HG03469 (cell line): ENCODE results near the gene CT47A1.
"Not testable (repeated sequence)": the region's sequence is repeated elsewhere in the genome, so short reads cannot be mapped to it uniquely, and the experiment has no call there.

Source experiments
- ATAC-seq: cut with Tn5 transposase; IDR thresholded peaks from one replicate; pipeline ENCODE4 v1.9.1; 2021; ENCODE audit warnings: mild to moderate bottlenecking, moderate library complexity, moderate number of reproducible peaks; ENCODE audit not compliant: unreplicated experiment

The CT47A1 gene

DNA sequence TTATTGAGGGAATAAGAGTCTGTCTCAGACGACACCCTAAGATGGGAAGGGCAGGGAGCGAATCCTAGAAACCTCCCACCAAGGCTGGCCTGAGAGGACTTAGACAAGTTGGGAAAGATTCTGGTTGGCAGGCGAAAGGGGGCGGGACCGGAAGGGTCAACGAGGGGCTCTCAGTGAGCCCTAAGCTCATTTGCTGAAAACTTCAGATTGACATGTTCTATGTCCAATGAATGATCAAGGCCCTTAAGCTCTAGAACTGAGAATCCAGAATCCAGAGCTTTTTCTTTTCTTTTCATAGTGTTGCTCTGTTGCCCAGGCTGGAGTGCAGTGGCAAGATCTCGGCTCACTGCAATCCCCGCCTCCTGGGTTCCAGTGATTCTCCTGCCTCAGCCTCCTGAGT, at the start of gene CT47A1:
CT47A1 (minus strand) TSS at position 101 of the 400 bp plus-strand sequence. CDS start 231 bp downstream, outside the sequence.
- ATAC-seq = not testable (repeated sequence)

DNA sequence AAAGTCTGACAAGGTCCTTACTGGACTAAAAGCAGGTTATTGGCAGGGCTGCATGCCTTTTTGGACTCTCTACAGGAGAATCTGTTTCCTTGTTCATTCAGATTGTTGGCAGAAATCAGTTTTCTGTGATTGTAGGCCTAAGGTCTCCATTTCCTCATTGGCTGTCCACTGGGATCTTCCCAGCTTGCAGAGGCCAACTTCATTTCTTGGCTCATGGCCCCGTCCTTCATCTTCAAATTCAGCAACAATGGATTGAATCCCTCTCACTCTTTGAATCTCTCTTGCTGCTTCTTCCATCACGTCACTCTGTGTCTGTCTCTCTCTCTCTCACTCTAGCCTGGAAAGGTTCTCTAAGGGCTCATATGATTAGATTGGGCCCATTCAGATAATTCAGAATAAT, 47.0 kb upstream of the CT47A1 start:
- no peak for ATAC-seq

DNA sequence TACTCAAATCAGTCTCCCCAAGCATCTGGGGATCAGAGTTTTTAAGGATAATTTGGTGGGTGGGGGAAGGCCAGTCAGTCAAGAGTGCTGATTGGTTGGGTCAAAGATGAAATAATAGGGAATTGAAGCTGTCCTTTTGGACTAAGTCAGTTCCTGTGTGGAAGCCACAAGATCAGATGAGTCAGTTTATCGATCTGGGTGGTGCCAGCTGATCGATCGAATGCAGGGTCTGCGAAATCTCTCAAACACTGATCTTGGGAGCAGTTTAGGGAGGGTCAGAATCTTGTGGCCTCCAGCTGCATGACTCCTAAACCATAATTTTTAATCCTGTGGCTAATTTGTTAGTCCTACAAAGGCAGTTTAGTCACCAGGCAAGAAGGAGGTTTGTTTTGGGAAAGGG, 44.5 kb upstream of the CT47A1 start:
- ATAC-seq = no peak

DNA sequence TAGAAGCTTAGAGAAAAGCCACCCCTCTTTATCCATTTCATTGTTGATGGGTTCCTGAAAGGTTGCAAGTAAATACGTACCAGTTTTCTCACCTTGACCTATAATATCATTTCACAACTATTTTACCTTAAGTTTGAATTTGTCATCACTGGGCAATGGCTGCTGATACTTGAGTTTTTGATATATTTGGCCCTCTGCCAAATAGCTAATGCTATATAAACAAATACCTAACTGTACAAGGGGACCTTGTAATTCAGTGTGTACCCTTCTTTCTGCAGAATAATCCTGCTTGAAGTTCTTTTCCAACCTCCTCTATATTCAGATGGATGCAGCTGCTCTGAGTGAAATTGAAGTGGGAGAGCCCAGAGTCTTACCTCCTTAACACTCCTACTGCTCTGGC, 42.9 kb upstream of the CT47A1 start:
- no peak for ATAC-seq

DNA sequence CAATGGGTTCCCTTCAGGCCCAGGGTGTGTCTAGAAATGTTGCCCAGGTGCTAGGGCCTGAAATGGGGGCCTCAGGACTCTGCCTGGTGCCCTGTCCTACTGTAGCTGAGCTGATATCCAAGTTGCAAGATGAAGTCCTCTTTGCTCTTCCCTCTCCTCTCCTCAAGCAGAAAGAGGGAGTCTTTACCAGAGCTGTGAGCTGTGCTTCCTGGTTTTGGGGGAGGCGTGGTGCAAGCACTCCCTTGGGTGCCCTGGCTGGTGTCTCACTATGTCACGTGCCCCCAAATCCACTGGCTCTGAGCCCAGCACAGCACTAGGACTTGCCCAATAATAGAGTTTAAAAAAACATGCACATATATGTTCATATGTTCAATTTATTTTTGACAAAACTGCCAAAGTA, 29.3 kb upstream of the CT47A1 start:
- no peak for ATAC-seq

DNA sequence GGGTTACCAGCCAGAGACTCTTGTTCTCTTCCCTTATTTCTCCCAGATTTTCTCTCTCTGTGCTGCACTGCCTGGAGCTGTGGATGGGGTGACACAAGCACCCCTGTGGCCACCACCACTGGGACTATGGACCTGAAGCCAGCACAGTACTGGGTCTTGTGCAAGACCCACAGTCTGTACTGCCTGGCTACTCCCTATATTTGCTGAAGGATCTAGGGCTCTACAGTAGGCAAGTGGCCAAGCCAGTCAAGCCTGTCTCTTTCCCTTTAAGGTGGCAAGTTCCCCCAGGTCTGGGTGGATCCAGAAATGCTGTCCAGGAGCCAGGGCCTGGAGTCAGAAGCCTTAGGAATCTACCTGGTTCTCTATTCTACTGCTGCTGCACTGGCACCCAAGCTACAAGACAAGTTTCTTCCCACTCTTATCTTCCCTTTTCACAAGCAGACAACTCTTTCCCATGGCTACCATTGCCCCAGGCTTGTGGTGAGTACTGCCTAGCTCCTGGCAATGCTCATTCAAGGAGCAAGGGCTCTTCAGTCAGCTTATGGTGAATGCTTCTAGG, 28.4 kb upstream of the CT47A1 start:
- no peak for ATAC-seq

DNA sequence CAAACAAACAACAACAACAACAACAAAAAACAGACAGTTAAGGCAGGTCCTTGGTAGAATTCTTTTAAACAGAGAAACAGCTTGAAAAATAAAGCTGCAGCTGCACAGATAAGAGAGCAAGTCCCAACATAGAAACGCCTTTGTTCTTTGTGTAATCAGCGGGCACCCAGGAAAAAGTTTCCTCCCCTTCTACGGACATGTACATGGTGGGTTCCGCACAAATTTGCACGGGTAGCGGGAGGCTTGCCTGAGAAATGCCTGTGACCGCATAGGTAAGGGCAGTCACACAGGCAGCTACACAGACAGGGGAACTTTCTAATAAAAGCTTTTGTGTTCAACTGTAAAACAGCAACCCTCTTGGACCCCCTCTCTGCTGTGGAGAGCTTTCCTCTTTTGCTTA, 25.7 kb upstream of the CT47A1 start:
- ATAC-seq = no peak

DNA sequence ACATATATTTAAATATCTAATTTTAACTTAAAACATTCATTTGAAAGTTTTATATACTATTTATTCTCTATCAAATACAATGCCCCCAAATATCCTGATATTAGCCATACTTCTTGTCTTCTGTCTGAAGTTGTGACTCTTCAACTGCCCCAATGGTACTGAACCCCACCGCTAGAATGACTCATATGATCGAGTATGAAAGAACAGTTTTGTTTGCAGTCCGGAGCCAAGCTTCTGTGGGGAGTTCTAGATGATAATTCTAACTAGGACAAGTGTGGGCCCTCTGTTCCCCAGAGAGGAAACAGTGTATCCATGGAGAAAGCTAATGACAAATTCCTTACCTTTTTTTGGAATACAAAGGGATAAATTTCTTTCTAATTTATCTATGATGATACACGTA, 24.7 kb upstream of the CT47A1 start:
- no peak for ATAC-seq

DNA sequence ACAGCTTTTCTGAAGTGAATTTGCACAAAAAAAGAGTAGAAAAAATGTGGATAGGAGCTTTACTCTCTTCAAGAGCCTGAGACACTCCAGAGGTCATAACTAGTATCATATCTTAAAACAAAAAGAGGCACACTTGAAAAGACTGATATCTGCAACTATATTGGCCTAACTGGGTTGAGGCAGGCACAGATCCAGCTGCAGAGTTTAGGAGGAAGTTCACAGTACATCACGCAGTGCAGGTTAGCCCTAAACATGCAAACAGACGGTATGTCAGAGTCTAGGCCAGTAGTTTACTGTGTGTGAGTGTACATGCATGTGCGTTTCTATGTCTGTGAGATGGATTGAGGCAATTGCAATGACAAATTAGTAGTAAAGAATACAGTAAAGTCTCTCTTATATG, 24.2 kb upstream of the CT47A1 start:
- ATAC-seq = no peak

DNA sequence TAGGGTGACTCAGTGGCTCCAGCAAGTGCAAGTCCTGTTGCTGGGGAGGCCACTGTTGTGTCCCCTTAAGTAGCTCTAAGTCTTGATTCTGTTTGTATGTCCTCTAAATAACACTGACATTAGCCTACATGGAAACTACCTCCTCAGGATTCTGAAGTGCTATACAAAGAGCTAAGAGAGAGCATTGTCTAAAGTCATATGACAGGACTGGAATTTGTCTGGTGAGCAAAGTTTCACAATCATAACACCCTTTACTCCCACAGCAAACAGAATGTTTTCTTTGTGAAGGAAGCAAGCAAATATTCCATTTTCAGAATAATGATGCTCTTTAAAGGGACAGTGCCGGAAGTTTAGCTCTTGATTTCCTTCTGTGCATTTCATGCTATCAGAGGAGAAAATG, 23.4 kb upstream of the CT47A1 start:
- no peak for ATAC-seq

DNA sequence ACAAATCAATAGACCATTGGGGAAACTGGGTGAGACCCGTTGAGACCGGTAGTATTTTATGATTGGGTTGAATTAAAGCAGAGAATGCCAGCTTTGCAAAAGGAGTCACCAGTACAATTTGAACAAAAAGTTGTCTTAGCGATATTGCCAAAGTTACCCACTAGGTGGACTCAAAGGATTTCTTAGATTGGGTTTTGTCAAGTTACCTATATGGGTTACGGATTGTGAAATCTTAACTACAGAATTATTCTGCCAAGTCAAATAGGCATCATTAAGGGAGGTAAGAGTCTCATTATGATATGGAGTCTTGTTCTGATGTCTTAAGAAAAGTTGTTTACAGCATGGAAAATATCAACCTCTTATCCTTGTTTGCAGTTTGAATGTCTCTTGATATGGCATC, 15.0 kb upstream of the CT47A1 start:
- ATAC-seq = no peak

DNA sequence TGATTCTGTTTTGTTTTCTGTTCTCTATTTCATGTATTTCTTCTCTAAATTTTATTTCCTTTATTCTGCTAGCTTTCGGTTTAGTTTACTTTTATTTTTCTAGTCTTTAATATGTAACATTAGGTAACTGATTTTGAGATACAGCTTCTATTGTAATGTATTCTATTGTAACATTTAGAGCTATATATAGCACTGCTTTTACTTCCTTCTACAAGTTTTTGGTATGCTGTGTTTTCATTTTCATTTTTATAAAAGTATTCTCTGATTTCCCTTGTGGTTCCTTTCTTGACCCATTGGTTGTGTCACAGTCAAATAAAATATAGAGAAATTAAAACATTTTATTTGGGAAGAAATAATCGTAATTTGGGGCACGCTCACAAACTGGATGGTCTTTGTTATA, 13.9 kb upstream of the CT47A1 start:
- no peak for ATAC-seq

DNA sequence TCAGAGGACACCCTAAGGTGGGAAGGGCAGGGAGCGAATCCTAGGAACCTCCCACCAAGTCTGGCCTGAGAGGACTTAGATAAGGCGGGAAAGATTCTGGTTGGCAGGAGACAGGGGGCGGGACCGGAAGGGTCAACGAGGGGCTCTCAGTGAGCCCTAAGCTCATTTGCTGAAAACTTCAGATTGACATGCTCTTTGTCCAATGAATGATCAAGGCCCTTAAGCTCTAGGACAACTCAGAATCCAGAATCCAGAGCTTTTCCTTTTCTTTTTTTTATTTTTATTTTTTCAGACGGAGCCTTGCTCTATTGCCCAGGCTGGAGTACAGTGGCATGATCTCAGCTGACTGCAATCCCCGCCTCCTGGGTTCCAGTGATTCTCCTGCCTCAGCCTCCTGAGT, 29.1 kb downstream of the CT47A1 start, which contains the start of gene CT47A7:
CT47A7 (minus strand) TSS at position 101 of the 400 bp plus-strand sequence. CDS start 255 bp downstream, outside the sequence.
- not testable (repeated sequence) for ATAC-seq
